GM12878 (cell line): ENCODE data around the gene SGCD. TPM values are rescaled to one million over a fixed set of nuclear protein-coding genes. Genes with fewer than 3 reads are reported as not detected.

Experiments
- ATAC-seq: fragments of 200-7000 bp; cut with Tn5 transposase; 3 replicates; pipeline ENCODE4 v1.9.1; 2020; ENCODE audit warnings: mild to moderate bottlenecking, moderate library complexity
- BruUV-seq: library from RNA; stranded (reverse); fragments of 400-500 nt; replicated peaks from 2 replicates; lab custom pipeline; 2021; lab: Mats Ljungman, UMichigan
- CTCF ChIA-PET: fragments of 300-600 bp; sonication (Branson Sonifier 250); formaldehyde crosslinking; extraction: SDS; loops from one replicate; lab custom pipeline; 2021; ENCODE audit warnings: inconsistent platforms; lab: Yijun Ruan, JAX
- POLR2A ChIA-PET: fragments of 350-600 bp; formaldehyde crosslinking; extraction: SDS; loops from one replicate; lab custom pipeline; 2021; ENCODE audit warnings: inconsistent platforms; lab: Charles Lee
- RAD21 ChIA-PET: fragments of 300-600 bp; sonication (Branson Sonifier 250); formaldehyde crosslinking; loops from one replicate; lab custom pipeline; 2023; ENCODE audit warnings: antibody characterized with exemption; ENCODE audit not compliant: unreplicated experiment; lab: Charles Lee
- SMC1A ChIA-PET: fragments of 300-600 bp; sonication (Branson Sonifier 250); formaldehyde crosslinking; loops from one replicate; lab custom pipeline; 2023; ENCODE audit not compliant: unreplicated experiment, uncharacterized antibody; lab: Charles Lee
- DNase-seq: peaks from one replicate; pipeline ENCODE4 v3.0.0-alpha.2; 2011; ENCODE audit warnings: low read depth, low spot score
- FAIRE-seq: peaks from 3 replicates; lab custom pipeline; 2011; peaks lifted over from hg19 to GRCh38; lab: Jason Lieb, UNC
- H2AFZ ChIP-seq: 2 replicates; pipeline ENCODE4 v1.6.0; 2011; ENCODE audit warnings: low read depth, low read length, control low read depth; ENCODE audit not compliant: control insufficient read depth
- H3K27ac ChIP-seq: 2 replicates; pipeline ENCODE4 v1.5.1; 2011; ENCODE audit warnings: control low read depth; ENCODE audit not compliant: control insufficient read depth, insufficient read depth
- H3K27me3 ChIP-seq, 2 experiments: replicated peaks in 1 of 2; 2 replicates each; pipeline versions ENCODE4 v1.6.0 to v1.6.1; 2011; ENCODE audit warnings: low read length in 1 of 2; ENCODE audit not compliant: control insufficient read depth in 2 of 2, insufficient read depth in 2 of 2
- H3K36me3 ChIP-seq, 2 experiments: 2 replicates each; pipeline ENCODE4 v1.5.1; 2011; ENCODE audit warnings: low read length in 1 of 2; ENCODE audit not compliant: control insufficient read depth in 2 of 2, insufficient read depth in 2 of 2
- H3K4me1 ChIP-seq: 2 replicates; pipeline ENCODE4 v1.6.1; 2011; ENCODE audit warnings: mild to moderate bottlenecking, low read length, moderate library complexity, mixed read lengths; ENCODE audit not compliant: control insufficient read depth, insufficient read depth
- H3K4me2 ChIP-seq: 2 replicates; pipeline ENCODE4 v1.6.0; 2011; ENCODE audit warnings: control low read depth; ENCODE audit not compliant: control insufficient read depth, insufficient read depth
- H3K4me3 ChIP-seq: fragments of 200-600 bp; sonication (generic); 2 replicates; pipeline ENCODE4 v1.5.1; 2016
- H3K79me2 ChIP-seq: 2 replicates; pipeline ENCODE4 v1.6.0; 2011; ENCODE audit warnings: low read length; ENCODE audit not compliant: control insufficient read depth, insufficient read depth
- H3K9ac ChIP-seq: 2 replicates; pipeline ENCODE4 v1.8.0; 2011; ENCODE audit warnings: low read length, control low read depth, mixed read lengths; ENCODE audit not compliant: control insufficient read depth, insufficient read depth
- H3K9me3 ChIP-seq: replicated peaks from 3 replicates; pipeline ENCODE4 v1.5.1; 2011; ENCODE audit warnings: mild to moderate bottlenecking, low read length; ENCODE audit not compliant: control insufficient read depth, insufficient read depth
- H4K20me1 ChIP-seq: 2 replicates; pipeline ENCODE4 v1.6.0; 2011; ENCODE audit not compliant: control insufficient read depth, insufficient read depth
- EGR1 ChIP-seq, 2 experiments: IDR thresholded peaks; 1 replicate in 1 of 2; 2 replicates in 1 of 2; pipeline ENCODE4 v1.6.1; 2011 to 2012; ENCODE audit warnings: low read depth in 2 of 2, low read length in 2 of 2, borderline replicate concordance in 1 of 2, mild to moderate bottlenecking in 1 of 2, moderate library complexity in 1 of 2
- IRF3 ChIP-seq: fragments of 450-650 bp; IDR thresholded peaks from 2 replicates; pipeline ENCODE4 v1.6.1; 2014; ENCODE audit warnings: mild to moderate bottlenecking
- POU2F2 ChIP-seq: IDR thresholded peaks from 3 replicates; pipeline ENCODE4 v1.6.1; 2011; ENCODE audit warnings: low read depth, mild to moderate bottlenecking, low read length, borderline replicate concordance
- TARDBP ChIP-seq: IDR thresholded peaks from 2 replicates; pipeline ENCODE4 v1.6.1; 2016; ENCODE audit warnings: borderline replicate concordance
- ZNF217 ChIP-seq: fragments of 450-650 bp; IDR thresholded peaks from 2 replicates; pipeline ENCODE4 v1.6.1; 2017; ENCODE audit warnings: antibody characterized with exemption, mild to moderate bottlenecking
- ZNF24 ChIP-seq: fragments of 450-650 bp; IDR thresholded peaks from 2 replicates; pipeline ENCODE4 v1.6.1; 2017; ENCODE audit warnings: antibody characterized with exemption, mild to moderate bottlenecking
- WGBS: methylation state at CpG from one replicate; pipeline ENCODE4 v1.1.6; 2016; ENCODE audit warnings: low lambda C conversion rate; ENCODE audit not compliant: insufficient replicate concordance, insufficient coverage; ENCODE audit errors: missing lambda C conversion rate; 5-methylcytosine and 5-hydroxymethylcytosine counted together
- in situ Hi-C: fragments of 300-500 bp; cut with MboI; formaldehyde crosslinking; loops from 9 replicates; pipeline ENCODE4 v1.14.3; 2018; ENCODE audit warnings: mixed read lengths
- intact Hi-C: fragments of 100-400 bp; cut with micrococcal nuclease; formaldehyde crosslinking; loops from one replicate; pipeline ENCODE4 v1.14.2; 2022; ENCODE audit not compliant: unreplicated experiment
- polyA plus RNA-seq, 11 experiments: library from polyadenylated mRNA; depleted of rRNA in 4 of 11; unstranded in 6 of 11; stranded (reverse) in 5 of 11; fragments of >200 nt; fragmentation: Nextera tagmentation in 4 of 11; fragmentation: Illumina TruSeq in 1 of 11; extraction: Ambion mirVana in 4 of 11; extraction: Trizol in 1 of 11; gene quantifications; 1 replicate in 1 of 11; 2 replicates in 10 of 11; pipeline versions ENCODE4 v1.2.1 to v1.2.3, GENCODE V29; 2011 to 2016; ENCODE audit warnings: inconsistent platforms in 2 of 11, missing spikeins in 2 of 11, low read depth in 1 of 11
- total RNA-seq, 4 experiments: library from RNA; depleted of rRNA in 3 of 4; stranded (reverse); fragments of >200 nt in 3 of 4; fragmentation: Illumina TruSeq in 1 of 4; extraction: Trizol in 1 of 4; gene quantifications; 2 replicates each; pipeline versions ENCODE4 v1.2.1 to v1.2.3, GENCODE V29; 2013 to 2021
- TF ChIP-seq, protein P1 (sequence below): fragments of 450-650 bp; IDR thresholded peaks from 2 replicates; pipeline ENCODE4 v1.6.1; 2017; ENCODE audit warnings: borderline replicate concordance
- TF ChIP-seq, protein P2 (sequence below): IDR thresholded peaks from 2 replicates; pipeline ENCODE4 v1.6.1; 2011; ENCODE audit warnings: low read depth, low read length, improper control_type of control experiment, borderline replicate concordance

SGCD gene
- total and polyA plus RNA-seq, 10 of the 15 experiments (the other 5 are each of a cell fraction or from before 2014, with no cell fraction given): 0.06 TPM; not detected in 9

- no peak overlapping the region for H3K4me2 ChIP-seq
- in situ Hi-C loops (no loop called here), intact Hi-C loops (no loop called here)
- SMC1A ChIA-PET: interaction anchor here (1.3 to 2.0 kb wide), 2 partner anchors 242 to 339 kb away, joined by 3 to 7 read pairs; no protein-coding TSS in a partner anchor
- CTCF ChIA-PET: interaction anchor here (1.0 to 1.6 kb wide), 2 partner anchors 19 to 446 kb away, joined by 3 read pairs; no protein-coding TSS in a partner anchor
- TF ChIP-seq, protein P1, sequence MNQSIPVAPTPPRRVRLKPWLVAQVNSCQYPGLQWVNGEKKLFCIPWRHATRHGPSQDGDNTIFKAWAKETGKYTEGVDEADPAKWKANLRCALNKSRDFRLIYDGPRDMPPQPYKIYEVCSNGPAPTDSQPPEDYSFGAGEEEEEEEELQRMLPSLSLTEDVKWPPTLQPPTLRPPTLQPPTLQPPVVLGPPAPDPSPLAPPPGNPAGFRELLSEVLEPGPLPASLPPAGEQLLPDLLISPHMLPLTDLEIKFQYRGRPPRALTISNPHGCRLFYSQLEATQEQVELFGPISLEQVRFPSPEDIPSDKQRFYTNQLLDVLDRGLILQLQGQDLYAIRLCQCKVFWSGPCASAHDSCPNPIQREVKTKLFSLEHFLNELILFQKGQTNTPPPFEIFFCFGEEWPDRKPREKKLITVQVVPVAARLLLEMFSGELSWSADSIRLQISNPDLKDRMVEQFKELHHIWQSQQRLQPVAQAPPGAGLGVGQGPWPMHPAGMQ: no peak
- TF ChIP-seq EGR1 (IDR thresholded peaks at IDR 0.05; ENCODE audit: borderline replicate concordance in 1 of 2, low read depth in 2 of 2, low read length in 2 of 2) (no peak), IRF3 (no peak), ZNF24 (no peak), POU2F2 (no peak), ZNF217 (no peak), TARDBP (no peak)
- TF ChIP-seq, protein P2, sequence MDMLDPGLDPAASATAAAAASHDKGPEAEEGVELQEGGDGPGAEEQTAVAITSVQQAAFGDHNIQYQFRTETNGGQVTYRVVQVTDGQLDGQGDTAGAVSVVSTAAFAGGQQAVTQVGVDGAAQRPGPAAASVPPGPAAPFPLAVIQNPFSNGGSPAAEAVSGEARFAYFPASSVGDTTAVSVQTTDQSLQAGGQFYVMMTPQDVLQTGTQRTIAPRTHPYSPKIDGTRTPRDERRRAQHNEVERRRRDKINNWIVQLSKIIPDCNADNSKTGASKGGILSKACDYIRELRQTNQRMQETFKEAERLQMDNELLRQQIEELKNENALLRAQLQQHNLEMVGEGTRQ: no peak
- H3K9me3 ChIP-seq: no peaks in the 10 kb centered on the region
- no peaks in the 10 kb centered on the region for H3K79me2 ChIP-seq
- DNase-seq: no peak
- no peak for FAIRE-seq
- ATAC-seq: no peak
- RAD21 ChIA-PET: no interaction called here
- no TSS peak for BruUV-seq
- no peak overlapping the region for H3K4me3 ChIP-seq
- H2AFZ ChIP-seq: no peak overlapping the region
- WGBS: 50% methylated on average over 2 of the region's 2 CpGs
- peaks cover 3 to 4% of the 10 kb centered on the region in 2 experiments; a peak in 2 of 4 replicates for H3K27me3 ChIP-seq
- H3K4me1 ChIP-seq: no peaks in the 10 kb centered on the region
- no peak overlapping the region for H3K27ac ChIP-seq
- POLR2A ChIA-PET: no interaction called here
- no peaks in the 10 kb centered on the region for H4K20me1 ChIP-seq
- H3K9ac ChIP-seq: no peak overlapping the region
- H3K36me3 ChIP-seq: no peaks in the 10 kb centered on the region
These were observed 359.4 kb downstream of the SGCD start for GRCh38 chr5:156686380-156686779.
